Muscle layer of duodenum (tissue), 2 donors: ENCODE data around the gene KMT2B.

Experiments used
- H3K27ac ChIP-seq: one replicate; pipeline ENCODE4 v1.7.0; 2013; ENCODE audit warnings: mild to moderate bottlenecking, low read length
- H3K27me3 ChIP-seq: one replicate; pipeline ENCODE4 v1.7.0; 2013; ENCODE audit warnings: low read depth, mild to moderate bottlenecking, control low read depth, low read length
- H3K36me3 ChIP-seq, 2 donors: one replicate each; pipeline ENCODE4 v1.7.0; 2013; ENCODE audit warnings: low read length in 2 of 2, control low read depth in 1 of 2, mild to moderate bottlenecking in 1 of 2; ENCODE audit not compliant: insufficient read depth in 2 of 2, control insufficient read depth in 1 of 2
- H3K4me1 ChIP-seq, 2 donors: one replicate each; pipeline ENCODE4 v1.7.0; 2013; ENCODE audit warnings: low read length in 2 of 2, mild to moderate bottlenecking in 2 of 2, control low read depth in 1 of 2, moderate library complexity in 1 of 2; ENCODE audit not compliant: insufficient read depth in 2 of 2, control insufficient read depth in 1 of 2
- H3K4me3 ChIP-seq, 2 donors: one replicate each; pipeline ENCODE4 v1.7.0; 2013; ENCODE audit warnings: low read length in 2 of 2, low read depth in 1 of 2, mild to moderate bottlenecking in 1 of 2
- H3K9me3 ChIP-seq, 2 donors: one replicate each; pipeline ENCODE4 v1.7.0; 2013; ENCODE audit warnings: low read length in 2 of 2, control low read depth in 1 of 2, mild to moderate bottlenecking in 1 of 2; ENCODE audit not compliant: control insufficient read depth in 1 of 2
- donor health status: healthy.

KMT2B gene

DNA sequence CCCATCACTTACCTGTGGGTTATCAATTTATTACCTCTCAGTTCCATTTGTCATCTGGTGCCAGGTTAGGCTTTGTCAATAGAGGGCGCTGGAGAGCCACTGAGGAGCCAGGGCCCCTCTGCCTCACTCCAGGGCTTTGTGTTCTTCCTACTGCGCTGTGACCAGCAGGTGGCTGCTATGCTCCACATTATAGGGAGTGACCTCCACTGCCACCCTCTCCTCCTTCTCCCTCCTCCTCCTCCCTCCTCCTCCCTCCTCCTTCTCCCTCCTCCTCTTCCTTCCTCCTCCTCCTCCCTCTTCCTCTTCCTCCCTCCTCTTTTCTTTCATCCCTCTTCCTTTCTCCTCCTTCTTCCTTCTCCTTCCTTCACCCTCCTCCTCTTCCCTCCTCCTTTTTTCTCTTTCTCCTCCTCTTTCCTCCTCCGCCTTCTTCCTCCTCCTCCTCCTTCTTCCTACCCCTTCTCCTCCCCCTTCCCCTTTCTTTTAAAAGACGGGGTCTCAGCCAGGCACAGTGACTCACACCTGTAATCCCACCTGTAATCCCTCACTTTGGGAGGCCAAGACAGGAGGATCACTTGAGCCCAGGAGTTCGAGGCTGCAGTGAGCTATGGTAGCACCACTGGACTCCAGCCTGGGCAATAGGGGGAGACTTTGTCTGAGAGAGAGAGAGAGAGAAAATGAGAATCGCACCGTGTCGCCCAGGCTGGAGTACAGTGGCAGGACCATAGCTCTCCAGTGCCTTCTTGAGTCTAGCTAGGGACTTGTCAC, 23.8 kb upstream of the KMT2B start:
- H3K9me3 ChIP-seq: no peaks in the 10 kb centered on the region
- peaks cover 0 to 3% of the 10 kb centered on the region in 2 donors for H3K4me1 ChIP-seq
- H3K27ac ChIP-seq: no peak overlapping the region
- no peaks in the 10 kb centered on the region for H3K27me3 ChIP-seq
- H3K4me3 ChIP-seq: no peak overlapping the region
- H3K36me3 ChIP-seq: no peaks in the 10 kb centered on the region

DNA sequence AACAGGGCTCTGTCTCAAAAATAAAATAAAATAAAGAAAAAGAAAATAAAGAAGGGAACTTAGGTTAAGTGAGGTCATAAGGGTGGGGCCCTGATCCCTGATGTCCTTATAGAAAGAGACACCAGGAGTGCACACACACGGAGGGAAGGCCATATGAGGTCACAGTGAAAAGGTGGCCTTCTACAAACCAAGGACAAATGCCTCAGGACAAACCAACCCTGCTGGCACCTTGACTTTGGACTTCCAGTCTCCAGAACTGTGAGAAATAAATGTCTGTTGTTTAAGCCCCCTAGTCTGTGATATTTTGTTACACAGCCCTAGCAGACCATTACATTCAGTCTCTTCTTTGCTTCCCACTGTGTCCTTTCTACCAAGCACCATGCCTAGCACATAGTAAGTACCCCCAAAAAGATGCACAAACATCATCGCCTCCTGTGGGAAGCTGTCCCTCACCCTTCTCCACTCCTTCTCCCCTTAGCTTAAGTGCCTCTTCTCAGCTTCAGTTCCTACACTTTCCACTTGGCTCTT, 21.8 kb upstream of the KMT2B start:
- H3K27me3 ChIP-seq: no peaks in the 10 kb centered on the region
- no peaks in the 10 kb centered on the region for H3K9me3 ChIP-seq
- H3K27ac ChIP-seq: no peak overlapping the region
- H3K36me3 ChIP-seq: no peaks in the 10 kb centered on the region
- H3K4me1 ChIP-seq: peaks cover 0 to 3% of the 10 kb centered on the region in 2 donors
- H3K4me3 ChIP-seq: no peak overlapping the region

DNA sequence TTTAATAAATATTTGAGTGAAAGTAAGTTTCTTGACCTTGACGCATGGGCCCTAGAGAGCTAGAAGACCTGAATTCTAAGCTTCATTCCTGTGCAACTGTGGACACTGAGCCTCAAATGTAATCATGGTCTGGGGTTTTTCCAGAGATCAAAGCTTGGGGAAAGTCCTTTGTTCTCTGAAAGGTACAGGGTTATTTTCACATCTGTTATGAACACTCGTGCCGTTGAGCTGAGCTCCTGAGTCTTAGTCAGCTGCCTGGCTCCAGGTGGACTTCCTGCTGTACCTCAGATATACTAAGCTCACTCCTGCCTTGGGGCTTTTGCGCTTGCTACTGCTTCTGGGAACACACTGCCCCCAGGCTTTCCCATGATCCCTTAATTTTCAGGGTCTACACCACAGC, 21.0 kb upstream of the KMT2B start:
- no peak overlapping the region for H3K27ac ChIP-seq
- H3K4me3 ChIP-seq: no peak overlapping the region
- H3K27me3 ChIP-seq: no peaks in the 10 kb centered on the region
- H3K36me3 ChIP-seq: no peaks in the 10 kb centered on the region
- peaks cover 0 to 3% of the 10 kb centered on the region in 2 donors for H3K4me1 ChIP-seq
- no peaks in the 10 kb centered on the region for H3K9me3 ChIP-seq

DNA sequence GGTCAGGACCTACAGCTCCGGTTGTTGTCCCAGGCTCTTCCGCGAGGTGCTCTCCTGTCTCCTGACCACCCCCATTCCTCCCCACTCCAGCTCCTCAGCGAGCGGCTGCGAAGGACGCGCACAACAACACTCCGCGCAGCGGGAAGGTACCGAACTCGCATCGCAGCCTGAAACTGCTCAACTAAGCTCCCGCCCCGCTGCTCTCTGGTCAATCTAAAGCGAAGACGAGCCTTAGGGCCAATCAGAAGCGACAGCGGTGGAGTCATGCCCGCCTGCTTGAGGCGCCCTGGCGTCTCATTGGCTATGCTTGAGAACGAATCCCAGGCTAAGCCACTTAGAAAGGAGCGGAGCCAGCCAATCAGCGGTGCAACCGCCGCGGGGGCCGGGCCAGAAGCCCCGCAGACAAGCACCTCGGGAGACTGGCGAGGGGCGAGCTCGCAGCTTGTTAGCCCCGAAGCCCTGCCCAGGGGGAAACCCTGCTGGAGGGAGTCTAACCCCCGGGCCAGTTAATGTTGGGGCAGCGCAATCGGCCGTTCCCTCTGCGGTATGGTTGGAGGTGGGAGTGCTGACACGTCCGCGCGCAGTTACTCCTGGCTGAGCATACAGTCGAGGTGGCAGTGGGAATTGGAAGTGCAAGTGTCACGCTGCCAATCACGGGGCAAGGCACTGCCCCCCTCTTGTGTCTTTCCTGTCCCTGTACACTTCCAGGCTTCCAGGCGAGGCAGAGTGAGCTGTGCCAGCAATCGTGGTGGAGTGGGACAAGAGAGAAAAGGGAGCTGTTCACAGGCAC, 15.4 kb upstream of the KMT2B start:
- Histone ChIP-seq H3K27me3 (no peaks in the 10 kb centered on the region), H3K36me3 (no peaks in the 10 kb centered on the region), H3K4me1 (peaks cover 0 to 7% of the 10 kb centered on the region in 2 donors), H3K4me3 (peak overlapping the region; percentile 67 to 83), H3K9me3 (no peaks in the 10 kb centered on the region), H3K27ac (no peak overlapping the region)

DNA sequence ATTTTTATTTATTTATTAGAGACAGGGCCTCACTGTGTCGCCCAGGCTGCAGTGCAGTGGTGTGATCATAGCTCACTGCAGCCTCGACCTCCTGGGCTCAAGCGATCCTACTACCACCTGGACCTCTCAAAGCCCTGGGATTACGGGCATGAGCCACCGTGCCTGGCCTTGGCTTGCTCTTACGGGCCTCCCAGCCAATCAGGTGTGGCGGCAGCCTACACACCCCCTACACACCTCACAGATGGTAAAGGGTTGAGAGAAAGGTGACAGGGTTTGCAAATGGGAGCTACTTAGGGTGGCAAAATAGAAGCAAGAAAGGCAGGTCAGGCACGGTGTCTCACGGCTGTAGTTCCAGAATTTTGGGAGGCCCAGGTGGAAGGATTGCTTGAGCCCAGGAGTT, 14.5 kb upstream of the KMT2B start:
- no peak overlapping the region for H3K4me3 ChIP-seq
- H3K4me1 ChIP-seq: peaks cover 0 to 7% of the 10 kb centered on the region in 2 donors
- no peaks in the 10 kb centered on the region for H3K27me3 ChIP-seq
- no peak overlapping the region for H3K27ac ChIP-seq
- no peaks in the 10 kb centered on the region for H3K36me3 ChIP-seq
- H3K9me3 ChIP-seq: no peaks in the 10 kb centered on the region

DNA sequence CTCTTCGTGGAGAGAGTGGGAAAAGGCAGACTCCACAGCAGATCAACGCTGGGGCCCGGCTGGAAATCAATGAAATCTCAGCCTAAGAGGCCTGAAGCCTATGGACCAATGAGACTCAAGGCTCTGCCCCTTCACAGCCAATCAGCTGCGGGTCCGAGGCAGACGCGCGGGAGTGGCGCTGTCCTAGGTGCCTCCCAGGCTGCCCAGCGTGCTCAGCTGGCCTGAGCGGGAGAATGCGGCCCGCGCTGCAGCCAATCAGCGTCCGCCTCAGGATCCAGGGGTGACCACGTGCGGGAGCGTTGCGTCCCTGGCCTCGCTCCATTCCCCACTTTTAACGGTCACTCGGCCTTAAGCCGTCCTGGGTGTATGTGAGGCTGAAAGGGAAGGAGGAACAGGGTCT, 13.6 kb upstream of the KMT2B start, which contains the start of gene ZBTB32:
Gene ZBTB32, plus strand, starts transcription at position 341 of the 400 bp plus-strand sequence. CDS start 10,069 bp downstream, outside the sequence.
- Histone ChIP-seq H3K4me3 (no peak within 1 kb of the TSS), H3K36me3 (no peaks in the 10 kb centered on the region), H3K9me3 (no peaks in the 10 kb centered on the region), H3K27ac (no peak within 1 kb of the TSS), H3K27me3 (no peaks in the 10 kb centered on the region), H3K4me1 (peaks cover 0 to 7% of the 10 kb centered on the region in 2 donors)

- no peaks in the 10 kb centered on the region for H3K27me3 ChIP-seq
- no peak overlapping the region for H3K27ac ChIP-seq
- H3K4me1 ChIP-seq: no peaks in the 10 kb centered on the region
- H3K9me3 ChIP-seq: no peaks in the 10 kb centered on the region
- H3K4me3 ChIP-seq: no peak overlapping the region
- no peaks in the 10 kb centered on the region for H3K36me3 ChIP-seq
Measured at GRCh38 chr19:35708391-35708790, 9.4 kb upstream of the KMT2B start.

DNA sequence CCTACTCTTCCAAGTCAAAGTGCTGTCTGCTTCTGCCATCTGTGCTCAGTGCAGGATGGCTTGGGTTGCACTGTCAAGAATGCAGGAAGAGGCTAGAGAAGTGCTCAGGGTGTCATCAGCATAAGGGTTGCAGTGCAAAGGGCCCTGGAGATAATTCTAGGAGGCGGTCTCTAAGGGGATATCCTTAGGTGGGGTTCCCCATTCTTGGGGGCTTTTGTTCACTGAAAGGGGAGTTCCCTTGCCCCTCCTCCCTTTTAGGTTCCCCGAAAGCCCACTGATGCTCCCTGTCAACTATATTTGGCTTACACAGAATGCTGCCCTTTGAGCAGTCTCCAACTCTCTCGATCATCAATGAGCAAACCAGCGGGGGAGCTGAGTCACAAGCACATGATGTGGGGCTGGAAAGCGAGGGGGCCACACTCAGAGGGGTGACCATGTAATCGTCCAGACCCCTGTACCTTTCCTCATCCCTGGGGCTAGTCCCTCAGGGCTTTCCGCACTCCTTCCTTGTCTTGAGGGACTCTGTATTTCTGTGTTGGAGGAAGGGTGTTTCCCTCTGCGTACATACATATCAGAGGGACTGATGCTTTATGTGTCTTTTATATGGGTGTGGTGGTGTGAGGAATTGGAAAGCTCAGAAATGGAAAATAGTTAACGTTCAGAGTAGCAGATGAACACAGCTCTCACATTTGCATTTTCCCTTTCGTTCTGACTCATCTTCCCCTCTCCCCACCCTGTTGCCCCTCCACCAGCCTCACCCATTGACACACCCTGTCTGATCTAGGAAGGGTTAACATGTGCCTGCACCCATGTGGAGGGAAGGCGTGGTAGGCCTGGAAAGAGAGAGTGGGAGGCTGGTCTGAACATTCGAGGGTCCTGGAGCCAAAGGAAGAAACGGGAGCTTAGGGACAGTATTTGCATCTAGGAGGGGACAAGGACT, 6.7 kb upstream of the KMT2B start:
- H3K9me3 ChIP-seq: no peaks in the 10 kb centered on the region
- H3K4me1 ChIP-seq: peaks cover 5 to 6% of the 10 kb centered on the region in 2 donors
- no peaks in the 10 kb centered on the region for H3K36me3 ChIP-seq
- no peak overlapping the region for H3K4me3 ChIP-seq
- H3K27me3 ChIP-seq: no peaks in the 10 kb centered on the region
- H3K27ac ChIP-seq: no peak overlapping the region

DNA sequence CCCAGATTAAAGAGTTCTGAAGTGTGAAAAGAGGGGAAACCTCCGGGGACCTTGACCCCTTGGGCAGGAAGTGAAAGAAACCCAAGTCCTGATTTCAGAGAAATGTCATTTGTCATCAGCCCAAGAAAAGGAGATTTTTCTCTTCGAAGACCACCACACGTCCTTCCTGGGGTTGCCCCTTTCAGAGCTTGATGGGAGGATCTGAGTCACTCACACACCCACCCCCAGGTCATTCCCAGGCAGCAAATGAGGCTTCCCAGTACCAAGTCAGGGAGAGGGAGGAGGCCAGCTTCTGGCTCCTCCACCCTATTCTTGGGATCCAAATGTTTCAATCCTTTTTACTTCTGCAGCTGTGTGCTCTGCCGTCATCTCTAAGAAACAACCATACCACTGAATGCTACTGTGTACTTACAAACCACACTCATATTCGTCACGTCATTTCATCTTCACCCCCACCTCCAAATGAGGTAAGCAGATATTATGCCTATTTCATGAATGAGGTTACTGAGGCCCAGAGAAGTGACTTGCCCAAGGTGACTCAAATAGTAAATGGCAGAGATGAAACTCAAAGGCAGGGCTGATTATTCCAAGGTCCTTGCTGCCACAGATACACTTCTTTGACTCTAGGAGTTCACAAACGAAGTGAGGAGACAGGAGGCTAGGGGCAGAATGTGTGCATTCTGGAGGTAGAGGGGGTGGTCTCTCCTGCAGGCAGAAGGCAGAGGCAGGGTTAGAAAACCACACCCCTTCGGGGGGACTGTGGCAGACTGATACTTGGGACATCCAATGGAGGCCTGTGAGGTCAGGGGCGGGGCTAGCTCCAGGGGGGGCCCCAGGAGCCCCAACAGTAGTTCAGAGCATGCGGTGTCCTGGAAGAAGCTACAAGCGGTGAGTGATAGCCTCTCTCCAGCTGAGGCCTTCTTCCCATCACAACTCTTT, 5.0 kb upstream of the KMT2B start:
- H3K4me1 ChIP-seq: peaks cover 5 to 8% of the 10 kb centered on the region in 2 donors
- H3K27ac ChIP-seq: no peak overlapping the region
- H3K4me3 ChIP-seq: no peak overlapping the region
- no peaks in the 10 kb centered on the region for H3K27me3 ChIP-seq
- no peaks in the 10 kb centered on the region for H3K9me3 ChIP-seq
- no peaks in the 10 kb centered on the region for H3K36me3 ChIP-seq

DNA sequence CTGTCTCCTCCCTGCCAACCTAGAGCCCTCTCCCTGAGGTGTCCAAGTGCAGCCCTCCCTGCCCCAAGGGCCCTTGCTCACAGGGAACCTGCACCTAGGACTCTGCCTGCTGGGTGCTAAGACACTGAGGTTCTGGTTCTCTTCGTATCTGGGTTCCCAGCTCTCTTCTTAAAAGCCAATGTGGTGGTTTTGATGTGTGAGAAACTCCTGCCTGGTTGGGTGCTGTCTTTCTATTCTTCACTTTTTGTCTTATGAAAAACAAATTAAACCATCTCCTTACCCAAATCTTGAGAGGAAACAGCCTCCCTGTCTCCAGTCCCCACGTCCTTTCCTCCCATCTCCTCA, 4.3 kb upstream of the KMT2B start:
- no peaks in the 10 kb centered on the region for H3K9me3 ChIP-seq
- H3K36me3 ChIP-seq: no peaks in the 10 kb centered on the region
- no peak overlapping the region for H3K27ac ChIP-seq
- H3K27me3 ChIP-seq: no peaks in the 10 kb centered on the region
- peaks cover 5 to 10% of the 10 kb centered on the region in 2 donors for H3K4me1 ChIP-seq
- H3K4me3 ChIP-seq: no peak overlapping the region
